ENCODE measurements around the gene KCNC1. TPM values are rescaled to one million over a fixed set of nuclear protein-coding genes. Genes with fewer than 3 reads are reported as not detected.

KCNC1 gene
- polyA plus RNA-seq, 2 of the 4 experiments (the other 2 are of a cell fraction): 0.08 TPM; not detected in 1

DNA sequence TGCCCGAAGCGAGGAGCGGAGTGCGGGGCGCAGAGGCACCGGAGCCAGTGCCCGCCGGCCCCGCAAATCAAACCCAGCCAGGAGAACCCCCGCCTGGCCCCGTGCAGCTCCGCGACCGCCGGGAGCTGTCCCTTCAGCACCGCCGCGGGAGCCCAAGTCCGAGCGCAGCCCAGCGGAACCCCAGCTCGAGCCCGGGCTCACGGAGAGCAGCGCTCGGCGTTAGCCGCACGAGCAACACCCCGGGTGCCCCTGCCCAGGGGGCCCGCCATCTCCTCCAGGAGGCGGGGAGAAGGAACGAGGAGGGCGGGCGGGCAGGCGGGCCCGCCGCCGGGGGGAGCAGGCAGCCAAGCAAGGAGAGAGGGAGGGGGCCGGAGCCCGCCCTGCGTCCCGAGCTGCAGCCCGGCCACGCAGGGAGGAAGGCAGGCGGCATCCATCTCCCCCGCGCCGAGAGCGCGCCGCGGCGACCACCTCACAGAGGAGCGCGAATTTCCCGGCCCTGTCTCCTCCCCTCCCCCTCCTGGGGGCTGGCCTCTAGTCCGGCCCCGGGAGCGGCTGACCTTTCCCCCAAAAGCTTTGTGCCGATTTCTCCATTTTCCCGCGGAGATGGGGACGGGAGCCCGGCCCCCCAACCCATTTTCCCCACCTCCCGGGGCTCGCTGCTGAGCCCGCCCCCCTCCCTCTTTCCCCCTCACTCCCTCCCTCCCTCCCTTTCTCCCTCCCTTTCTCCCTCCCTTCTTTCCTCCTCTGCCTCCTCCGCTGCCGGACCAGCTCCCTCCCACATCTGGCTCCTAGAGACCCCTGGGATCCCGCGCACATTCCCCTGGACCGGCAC lies 621 bp downstream of the KCNC1 start:
- DNase-seq (ENCODE audit: low read depth in 1 of 2, low spot score in 1 of 2): peak; percentile 44 to 56
- POLR2A ChIA-PET: no interaction called here
- CTCF ChIA-PET: interaction anchor here (0.8 to 7.1 kb wide), 6 partner anchors 14 to 243 kb away, joined by 3 to 403 read pairs (median 34); partner anchors contain the start of gene MYOD1

DNA sequence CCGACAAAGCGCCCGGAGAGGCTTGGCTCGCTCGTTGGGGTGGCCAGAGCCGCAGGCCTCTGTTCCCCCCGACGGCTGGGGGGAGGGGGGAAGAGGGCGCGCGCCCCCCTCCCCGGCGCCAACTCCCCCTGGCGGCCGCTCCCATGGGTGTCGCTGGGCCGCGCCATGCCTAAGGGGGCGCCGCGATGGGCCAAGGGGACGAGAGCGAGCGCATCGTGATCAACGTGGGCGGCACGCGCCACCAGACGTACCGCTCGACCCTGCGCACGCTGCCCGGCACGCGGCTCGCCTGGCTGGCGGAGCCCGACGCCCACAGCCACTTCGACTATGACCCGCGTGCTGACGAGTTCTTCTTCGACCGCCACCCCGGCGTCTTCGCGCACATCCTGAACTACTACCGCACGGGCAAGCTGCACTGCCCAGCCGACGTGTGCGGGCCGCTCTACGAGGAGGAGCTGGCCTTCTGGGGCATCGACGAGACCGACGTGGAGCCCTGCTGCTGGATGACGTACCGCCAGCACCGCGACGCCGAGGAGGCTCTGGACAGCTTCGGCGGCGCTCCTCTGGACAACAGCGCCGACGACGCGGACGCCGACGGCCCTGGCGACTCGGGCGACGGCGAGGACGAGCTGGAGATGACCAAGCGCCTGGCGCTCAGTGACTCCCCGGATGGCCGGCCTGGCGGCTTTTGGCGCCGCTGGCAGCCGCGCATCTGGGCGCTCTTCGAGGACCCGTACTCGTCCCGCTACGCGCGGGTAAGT lies 1.4 kb downstream of the KCNC1 start:
- ChIA-PET POLR2A (no interaction called here), CTCF (interaction anchor here (0.8 to 7.1 kb wide), 5 partner anchors 13 to 242 kb away, joined by 3 to 403 read pairs (median 3); partner anchors contain the start of gene MYOD1)
- ATAC-seq: peak in 1 of 2 experiments; percentile 6; a peak in 1 of 6 replicates
- Histone ChIP-seq H3K4me2 (peak overlapping the region; percentile 97), H3K4me1 (no peaks in the 10 kb centered on the region; the same call in 2 of the 3 replicates), H3K9me3 (no peaks in the 10 kb centered on the region), H3K27ac (no peak overlapping the region), H3K4me3 (peak overlapping the region; percentile 50; the same call in 1 of the 3 replicates)
- no peak for FAIRE-seq
- WGBS (ENCODE audit: missing lambda C conversion rate): 85% methylated on average over 71 of the region's 102 CpGs
- TF ChIP-seq, protein P1, sequence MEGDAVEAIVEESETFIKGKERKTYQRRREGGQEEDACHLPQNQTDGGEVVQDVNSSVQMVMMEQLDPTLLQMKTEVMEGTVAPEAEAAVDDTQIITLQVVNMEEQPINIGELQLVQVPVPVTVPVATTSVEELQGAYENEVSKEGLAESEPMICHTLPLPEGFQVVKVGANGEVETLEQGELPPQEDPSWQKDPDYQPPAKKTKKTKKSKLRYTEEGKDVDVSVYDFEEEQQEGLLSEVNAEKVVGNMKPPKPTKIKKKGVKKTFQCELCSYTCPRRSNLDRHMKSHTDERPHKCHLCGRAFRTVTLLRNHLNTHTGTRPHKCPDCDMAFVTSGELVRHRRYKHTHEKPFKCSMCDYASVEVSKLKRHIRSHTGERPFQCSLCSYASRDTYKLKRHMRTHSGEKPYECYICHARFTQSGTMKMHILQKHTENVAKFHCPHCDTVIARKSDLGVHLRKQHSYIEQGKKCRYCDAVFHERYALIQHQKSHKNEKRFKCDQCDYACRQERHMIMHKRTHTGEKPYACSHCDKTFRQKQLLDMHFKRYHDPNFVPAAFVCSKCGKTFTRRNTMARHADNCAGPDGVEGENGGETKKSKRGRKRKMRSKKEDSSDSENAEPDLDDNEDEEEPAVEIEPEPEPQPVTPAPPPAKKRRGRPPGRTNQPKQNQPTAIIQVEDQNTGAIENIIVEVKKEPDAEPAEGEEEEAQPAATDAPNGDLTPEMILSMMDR (IDR thresholded peaks at IDR 0.05): peak; percentile 20; the same call in 1 of the 3 replicates
- TF ChIP-seq, protein P2, sequence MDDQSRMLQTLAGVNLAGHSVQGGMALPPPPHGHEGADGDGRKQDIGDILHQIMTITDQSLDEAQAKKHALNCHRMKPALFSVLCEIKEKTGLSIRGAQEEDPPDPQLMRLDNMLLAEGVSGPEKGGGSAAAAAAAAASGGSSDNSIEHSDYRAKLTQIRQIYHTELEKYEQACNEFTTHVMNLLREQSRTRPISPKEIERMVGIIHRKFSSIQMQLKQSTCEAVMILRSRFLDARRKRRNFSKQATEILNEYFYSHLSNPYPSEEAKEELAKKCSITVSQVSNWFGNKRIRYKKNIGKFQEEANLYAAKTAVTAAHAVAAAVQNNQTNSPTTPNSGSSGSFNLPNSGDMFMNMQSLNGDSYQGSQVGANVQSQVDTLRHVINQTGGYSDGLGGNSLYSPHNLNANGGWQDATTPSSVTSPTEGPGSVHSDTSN (IDR thresholded peaks at IDR 0.05): no peak
- DNase-seq (ENCODE audit: low read depth in 1 of 2, low spot score in 1 of 2): no peak

More for the DNA sequence above, 621 bp downstream of the KCNC1 start:
- Histone ChIP-seq H3K4me2 (peak overlapping the region; percentile 97), H3K4me1 (no peaks in the 10 kb centered on the region; the same call in 2 of the 3 replicates), H3K4me3 (peak overlapping the region; percentile 50), H3K27ac (no peak overlapping the region), H3K9me3 (no peaks in the 10 kb centered on the region)
- FAIRE-seq (no peak), ATAC-seq (peak; percentile 57 to 66)
- TF ChIP-seq JUNB (IDR thresholded peaks at IDR 0.05) (no peak), MAZ (IDR thresholded peaks at IDR 0.05; ENCODE audit: borderline replicate concordance, low read depth, low read length) (no peak), SMC3 (IDR thresholded peaks at IDR 0.05) (no peak)
- TF ChIP-seq, protein P3, sequence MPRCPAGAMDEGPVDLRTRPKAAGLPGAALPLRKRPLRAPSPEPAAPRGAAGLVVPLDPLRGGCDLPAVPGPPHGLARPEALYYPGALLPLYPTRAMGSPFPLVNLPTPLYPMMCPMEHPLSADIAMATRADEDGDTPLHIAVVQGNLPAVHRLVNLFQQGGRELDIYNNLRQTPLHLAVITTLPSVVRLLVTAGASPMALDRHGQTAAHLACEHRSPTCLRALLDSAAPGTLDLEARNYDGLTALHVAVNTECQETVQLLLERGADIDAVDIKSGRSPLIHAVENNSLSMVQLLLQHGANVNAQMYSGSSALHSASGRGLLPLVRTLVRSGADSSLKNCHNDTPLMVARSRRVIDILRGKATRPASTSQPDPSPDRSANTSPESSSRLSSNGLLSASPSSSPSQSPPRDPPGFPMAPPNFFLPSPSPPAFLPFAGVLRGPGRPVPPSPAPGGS (IDR thresholded peaks at IDR 0.05): no peak
- TF ChIP-seq, protein P4, sequence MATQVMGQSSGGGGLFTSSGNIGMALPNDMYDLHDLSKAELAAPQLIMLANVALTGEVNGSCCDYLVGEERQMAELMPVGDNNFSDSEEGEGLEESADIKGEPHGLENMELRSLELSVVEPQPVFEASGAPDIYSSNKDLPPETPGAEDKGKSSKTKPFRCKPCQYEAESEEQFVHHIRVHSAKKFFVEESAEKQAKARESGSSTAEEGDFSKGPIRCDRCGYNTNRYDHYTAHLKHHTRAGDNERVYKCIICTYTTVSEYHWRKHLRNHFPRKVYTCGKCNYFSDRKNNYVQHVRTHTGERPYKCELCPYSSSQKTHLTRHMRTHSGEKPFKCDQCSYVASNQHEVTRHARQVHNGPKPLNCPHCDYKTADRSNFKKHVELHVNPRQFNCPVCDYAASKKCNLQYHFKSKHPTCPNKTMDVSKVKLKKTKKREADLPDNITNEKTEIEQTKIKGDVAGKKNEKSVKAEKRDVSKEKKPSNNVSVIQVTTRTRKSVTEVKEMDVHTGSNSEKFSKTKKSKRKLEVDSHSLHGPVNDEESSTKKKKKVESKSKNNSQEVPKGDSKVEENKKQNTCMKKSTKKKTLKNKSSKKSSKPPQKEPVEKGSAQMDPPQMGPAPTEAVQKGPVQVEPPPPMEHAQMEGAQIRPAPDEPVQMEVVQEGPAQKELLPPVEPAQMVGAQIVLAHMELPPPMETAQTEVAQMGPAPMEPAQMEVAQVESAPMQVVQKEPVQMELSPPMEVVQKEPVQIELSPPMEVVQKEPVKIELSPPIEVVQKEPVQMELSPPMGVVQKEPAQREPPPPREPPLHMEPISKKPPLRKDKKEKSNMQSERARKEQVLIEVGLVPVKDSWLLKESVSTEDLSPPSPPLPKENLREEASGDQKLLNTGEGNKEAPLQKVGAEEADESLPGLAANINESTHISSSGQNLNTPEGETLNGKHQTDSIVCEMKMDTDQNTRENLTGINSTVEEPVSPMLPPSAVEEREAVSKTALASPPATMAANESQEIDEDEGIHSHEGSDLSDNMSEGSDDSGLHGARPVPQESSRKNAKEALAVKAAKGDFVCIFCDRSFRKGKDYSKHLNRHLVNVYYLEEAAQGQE (IDR thresholded peaks at IDR 0.05): peak; percentile 92
- WGBS (ENCODE audit: missing lambda C conversion rate): under 1% methylated on average over 38 of the region's 73 CpGs

DNA sequence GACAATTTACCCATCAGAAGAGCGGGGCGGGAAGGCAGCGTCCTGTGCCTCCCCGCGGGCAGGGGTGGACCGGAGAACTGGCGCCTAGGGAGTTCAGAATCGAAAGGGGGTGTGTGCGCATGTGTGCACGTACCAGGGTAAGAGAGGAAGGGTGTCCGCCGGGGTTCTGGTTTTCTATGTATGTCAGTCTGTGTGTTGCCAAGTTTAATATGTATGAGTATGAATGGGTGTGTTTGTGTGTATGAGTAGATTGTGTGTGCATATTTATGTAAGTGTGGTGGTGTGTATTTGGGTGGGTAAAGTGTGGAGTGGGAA lies 2.0 kb downstream of the KCNC1 start:
- no peak for ATAC-seq
- ChIA-PET CTCF (no interaction called here), POLR2A (no interaction called here)
- no peak for DNase-seq (ENCODE audit: low read depth in 1 of 2, low spot score in 1 of 2)
- Histone ChIP-seq H3K27ac (no peak overlapping the region), H3K9me3 (no peaks in the 10 kb centered on the region), H3K4me1 (no peaks in the 10 kb centered on the region; the same call in 2 of the 3 replicates), H3K4me2 (no peak overlapping the region), H3K4me3 (no peak overlapping the region)
- TF ChIP-seq GATA3 (IDR thresholded peaks at IDR 0.05; ENCODE audit: borderline replicate concordance) (no peak), JUN (IDR thresholded peaks at IDR 0.05) (no peak)
- TF ChIP-seq, protein P4 (IDR thresholded peaks at IDR 0.05): no peak
- WGBS (ENCODE audit: missing lambda C conversion rate): 68% methylated on average over 12 of the region's 12 CpGs
- no peak for FAIRE-seq

Data from A549 (cell line).